Breast epithelium (tissue), 3 donors: ENCODE results near the gene RSU1.

ENCODE experiments used
- POLR2AphosphoS5 ChIP-seq, 3 donors: sonication (generic); formaldehyde crosslinking; IDR thresholded peaks; one replicate each; pipeline ENCODE4 v1.6.1; 2017; ENCODE audit warnings: antibody characterized with exemption in 3 of 3
- TF ChIP-seq, protein P1 (sequence below), 3 donors: fragments of 450-650 bp; IDR thresholded peaks; one replicate each; pipeline ENCODE4 v1.5.1; 2016 to 2017; ENCODE audit warnings: antibody characterized with exemption in 3 of 3, mild to moderate bottlenecking in 3 of 3, moderate library complexity in 3 of 3

DNA sequence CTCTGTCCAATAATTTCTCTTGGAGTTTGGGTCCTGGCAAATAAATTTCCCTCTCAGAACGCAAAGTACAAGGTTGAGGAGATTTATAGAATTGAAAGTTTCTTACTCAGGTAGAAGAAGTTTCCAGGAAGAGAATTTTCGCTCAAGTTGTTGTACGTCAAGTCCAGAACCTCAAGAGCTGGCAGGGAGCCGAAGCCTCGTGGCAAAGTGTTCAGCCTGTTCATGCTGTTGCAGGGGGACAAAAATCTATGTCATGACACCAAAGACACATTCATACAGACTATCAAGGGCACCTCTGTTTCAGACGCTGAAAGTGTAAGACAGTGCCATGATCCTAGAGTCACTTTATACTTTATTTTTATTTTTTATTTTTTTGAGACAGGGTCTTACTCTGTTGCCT, 62.5 kb downstream of the RSU1 start:
- TF ChIP-seq, protein P1, sequence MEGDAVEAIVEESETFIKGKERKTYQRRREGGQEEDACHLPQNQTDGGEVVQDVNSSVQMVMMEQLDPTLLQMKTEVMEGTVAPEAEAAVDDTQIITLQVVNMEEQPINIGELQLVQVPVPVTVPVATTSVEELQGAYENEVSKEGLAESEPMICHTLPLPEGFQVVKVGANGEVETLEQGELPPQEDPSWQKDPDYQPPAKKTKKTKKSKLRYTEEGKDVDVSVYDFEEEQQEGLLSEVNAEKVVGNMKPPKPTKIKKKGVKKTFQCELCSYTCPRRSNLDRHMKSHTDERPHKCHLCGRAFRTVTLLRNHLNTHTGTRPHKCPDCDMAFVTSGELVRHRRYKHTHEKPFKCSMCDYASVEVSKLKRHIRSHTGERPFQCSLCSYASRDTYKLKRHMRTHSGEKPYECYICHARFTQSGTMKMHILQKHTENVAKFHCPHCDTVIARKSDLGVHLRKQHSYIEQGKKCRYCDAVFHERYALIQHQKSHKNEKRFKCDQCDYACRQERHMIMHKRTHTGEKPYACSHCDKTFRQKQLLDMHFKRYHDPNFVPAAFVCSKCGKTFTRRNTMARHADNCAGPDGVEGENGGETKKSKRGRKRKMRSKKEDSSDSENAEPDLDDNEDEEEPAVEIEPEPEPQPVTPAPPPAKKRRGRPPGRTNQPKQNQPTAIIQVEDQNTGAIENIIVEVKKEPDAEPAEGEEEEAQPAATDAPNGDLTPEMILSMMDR (IDR thresholded peaks at IDR 0.05) = no peak
- TF ChIP-seq POLR2AphosphoS5 (IDR thresholded peaks at IDR 0.05) = no peak
